ENCODE results near the gene DSC2.

- TF ChIP-seq CTCF (IDR thresholded peaks at IDR 0.05; ENCODE audit: insufficient read depth, low read length) (no peak), POLR2AphosphoS5 (IDR thresholded peaks at IDR 0.05; ENCODE audit: low read depth) (no peak), GABPA (IDR thresholded peaks at IDR 0.05; ENCODE audit: low read depth) (no peak), SPI1 (IDR thresholded peaks at IDR 0.05; ENCODE audit: borderline replicate concordance, low read depth) (no peak), REST (IDR thresholded peaks at IDR 0.05; ENCODE audit: insufficient replicate concordance, low read depth) (no peak)
Observed at GRCh38 chr18:31100436-31101182, 1.6 kb downstream of the DSC2 start.
